H1 (cell line): Measurements from ENCODE around the gene TP53.

ENCODE experiments used
- BACH1 ChIP-seq: IDR thresholded peaks from 2 replicates; pipeline ENCODE4 v1.6.1; 2012; ENCODE audit warnings: low read length, improper control_type of control experiment
- CREB1 ChIP-seq: IDR thresholded peaks from 2 replicates; pipeline ENCODE4 v1.6.1; 2012; ENCODE audit warnings: inconsistent platforms
- EP300 ChIP-seq, 2 experiments: IDR thresholded peaks; 1 replicate in 1 of 2; 2 replicates in 1 of 2; pipeline ENCODE4 v1.6.1; 2011 to 2012; ENCODE audit warnings: low read depth in 2 of 2, low read length in 2 of 2, mild to moderate bottlenecking in 2 of 2, borderline replicate concordance in 1 of 2, inconsistent platforms in 1 of 2, moderate library complexity in 1 of 2
- EZH2 ChIP-seq: fragments of 200-600 bp; sonication (generic); IDR thresholded peaks from 2 replicates; pipeline ENCODE4 v1.7.1; 2012; ENCODE audit warnings: low read depth, mild to moderate bottlenecking, moderate library complexity, low read length, inconsistent platforms; ENCODE audit not compliant: severe bottlenecking
- GTF2F1 ChIP-seq: IDR thresholded peaks from 2 replicates; pipeline ENCODE4 v1.6.1; 2012; ENCODE audit warnings: low read depth, low read length, improper control_type of control experiment, borderline replicate concordance
- POLR2A ChIP-seq, 2 experiments: IDR thresholded peaks; 1 replicate in 1 of 2; 2 replicates in 1 of 2; pipeline ENCODE4 v1.6.1; 2011; ENCODE audit warnings: low read depth in 2 of 2, low read length in 2 of 2, mild to moderate bottlenecking in 2 of 2; ENCODE audit errors: control extremely low read depth in 1 of 2
- POLR2AphosphoS5 ChIP-seq: IDR thresholded peaks from 2 replicates; pipeline ENCODE4 v1.6.1; 2011; ENCODE audit warnings: low read depth, low read length
- RAD21 ChIP-seq, 2 experiments: IDR thresholded peaks in 1 of 2; conservative IDR thresholded peaks in 1 of 2; 2 replicates each; pipeline ENCODE4 v1.6.1; 2011; ENCODE audit warnings: low read depth in 2 of 2, low read length in 2 of 2, improper control_type of control experiment in 1 of 2, inconsistent platforms in 1 of 2, mild to moderate bottlenecking in 1 of 2, moderate library complexity in 1 of 2
- SIX5 ChIP-seq: IDR thresholded peaks from 2 replicates; pipeline ENCODE4 v1.6.1; 2011; ENCODE audit warnings: mild to moderate bottlenecking, low read depth, low read length
- ZNF274 ChIP-seq: IDR thresholded peaks from 2 replicates; pipeline ENCODE4 v1.7.0; 2012; ENCODE audit warnings: low read length, borderline replicate concordance; ENCODE audit errors: extremely low read depth
- TF ChIP-seq, protein P1 (sequence below), 3 experiments: IDR thresholded peaks; 1 replicate in 2 of 3; 2 replicates in 1 of 3; pipeline versions ENCODE4 v1.5.1 to v1.6.1; 2011; ENCODE audit warnings: low read length in 3 of 3, mild to moderate bottlenecking in 3 of 3, inconsistent platforms in 2 of 3, low read depth in 1 of 3, moderate library complexity in 1 of 3; ENCODE audit not compliant: insufficient read depth in 1 of 3; ENCODE audit errors: control extremely low read depth in 1 of 3
- TF ChIP-seq, protein P2 (sequence below): IDR thresholded peaks from 2 replicates; pipeline ENCODE4 v1.6.1; 2012; ENCODE audit warnings: inconsistent platforms

DNA sequence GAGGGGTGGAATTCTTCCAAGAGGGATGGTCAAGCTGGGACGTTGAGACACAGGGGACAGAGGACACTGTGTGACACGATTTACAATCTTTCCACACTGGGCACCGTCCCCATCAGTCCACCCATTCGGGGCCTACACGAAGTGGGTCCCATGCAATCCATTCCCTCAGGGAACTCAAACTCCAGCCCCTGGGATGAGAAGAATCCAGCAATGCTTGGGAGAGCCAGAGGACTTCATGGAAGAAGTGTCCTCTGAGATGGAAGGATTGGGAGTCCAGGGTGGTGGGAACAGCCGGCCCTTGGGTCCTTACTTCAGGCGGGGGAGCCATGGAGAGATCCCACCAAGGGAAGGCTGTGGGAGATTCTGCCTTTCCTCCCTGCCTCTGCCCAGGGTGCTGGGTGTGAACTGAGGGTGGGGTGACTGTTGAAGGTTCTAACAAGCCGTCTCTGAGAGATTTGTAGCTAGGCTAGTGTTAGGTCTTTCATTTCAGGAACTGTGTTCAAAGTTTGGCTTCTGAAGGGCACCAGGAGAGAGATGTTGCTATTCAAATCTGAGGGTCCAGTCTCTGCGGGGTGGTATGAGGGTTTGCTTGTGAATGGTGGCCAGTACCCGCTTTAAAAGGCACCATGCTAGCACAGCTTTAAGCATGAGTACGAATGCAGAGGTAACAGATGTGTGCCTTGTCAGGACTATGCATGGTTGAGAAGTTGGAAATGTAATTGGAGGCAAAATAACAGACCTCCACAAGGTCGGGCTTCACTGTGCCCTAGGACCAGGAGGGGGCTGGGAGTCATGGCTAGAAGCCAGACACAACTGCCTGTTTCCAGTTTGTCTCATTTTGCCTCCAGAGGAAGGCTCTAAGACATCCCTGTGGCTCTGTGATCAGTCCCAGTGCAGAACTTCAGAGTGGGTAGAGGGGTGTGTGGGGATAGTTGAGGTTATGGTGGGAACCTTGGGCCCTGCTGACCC, 34.6 kb downstream of the TP53 start:
- TF ChIP-seq POLR2A (IDR thresholded peaks at IDR 0.05; ENCODE audit: control extremely low read depth in 1 of 2, low read depth in 2 of 2, low read length in 2 of 2) = no peak
- TF ChIP-seq, protein P1, sequence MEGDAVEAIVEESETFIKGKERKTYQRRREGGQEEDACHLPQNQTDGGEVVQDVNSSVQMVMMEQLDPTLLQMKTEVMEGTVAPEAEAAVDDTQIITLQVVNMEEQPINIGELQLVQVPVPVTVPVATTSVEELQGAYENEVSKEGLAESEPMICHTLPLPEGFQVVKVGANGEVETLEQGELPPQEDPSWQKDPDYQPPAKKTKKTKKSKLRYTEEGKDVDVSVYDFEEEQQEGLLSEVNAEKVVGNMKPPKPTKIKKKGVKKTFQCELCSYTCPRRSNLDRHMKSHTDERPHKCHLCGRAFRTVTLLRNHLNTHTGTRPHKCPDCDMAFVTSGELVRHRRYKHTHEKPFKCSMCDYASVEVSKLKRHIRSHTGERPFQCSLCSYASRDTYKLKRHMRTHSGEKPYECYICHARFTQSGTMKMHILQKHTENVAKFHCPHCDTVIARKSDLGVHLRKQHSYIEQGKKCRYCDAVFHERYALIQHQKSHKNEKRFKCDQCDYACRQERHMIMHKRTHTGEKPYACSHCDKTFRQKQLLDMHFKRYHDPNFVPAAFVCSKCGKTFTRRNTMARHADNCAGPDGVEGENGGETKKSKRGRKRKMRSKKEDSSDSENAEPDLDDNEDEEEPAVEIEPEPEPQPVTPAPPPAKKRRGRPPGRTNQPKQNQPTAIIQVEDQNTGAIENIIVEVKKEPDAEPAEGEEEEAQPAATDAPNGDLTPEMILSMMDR (IDR thresholded peaks at IDR 0.05; ENCODE audit: control extremely low read depth in 1 of 3, insufficient read depth in 1 of 3, low read depth in 1 of 3, low read length in 3 of 3) = no peak
- no peak for TF ChIP-seq POLR2AphosphoS5
- no peak for TF ChIP-seq EZH2
- TF ChIP-seq, protein P2, sequence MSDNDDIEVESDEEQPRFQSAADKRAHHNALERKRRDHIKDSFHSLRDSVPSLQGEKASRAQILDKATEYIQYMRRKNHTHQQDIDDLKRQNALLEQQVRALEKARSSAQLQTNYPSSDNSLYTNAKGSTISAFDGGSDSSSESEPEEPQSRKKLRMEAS = no peak
- TF ChIP-seq CREB1 = no peak
- TF ChIP-seq GTF2F1 = no peak
- TF ChIP-seq RAD21 (IDR thresholded peaks at IDR 0.05 in 1 of 2, conservative IDR thresholded peaks at IDR 0.05 in 1 of 2; ENCODE audit: low read depth in 2 of 2, low read length in 2 of 2) = no peak
- TF ChIP-seq EP300 (IDR thresholded peaks at IDR 0.05; ENCODE audit: borderline replicate concordance in 1 of 2, low read depth in 2 of 2, low read length in 2 of 2) = no peak
- TF ChIP-seq BACH1 = no peak
- TF ChIP-seq ZNF274 = no peak
- no peak for TF ChIP-seq SIX5
